HG03521 (cell line): ENCODE data around the gene CSPG4.
"Not testable (repeated sequence)": the region's sequence is repeated elsewhere in the genome, so short reads cannot be mapped to it uniquely, and the experiment has no call there.

ENCODE experiments used
- ATAC-seq: cut with Tn5 transposase; IDR thresholded peaks from one replicate; pipeline ENCODE4 v1.9.1; 2021; ENCODE audit warnings: mild to moderate bottlenecking, moderate library complexity; ENCODE audit not compliant: unreplicated experiment

The CSPG4 gene

DNA sequence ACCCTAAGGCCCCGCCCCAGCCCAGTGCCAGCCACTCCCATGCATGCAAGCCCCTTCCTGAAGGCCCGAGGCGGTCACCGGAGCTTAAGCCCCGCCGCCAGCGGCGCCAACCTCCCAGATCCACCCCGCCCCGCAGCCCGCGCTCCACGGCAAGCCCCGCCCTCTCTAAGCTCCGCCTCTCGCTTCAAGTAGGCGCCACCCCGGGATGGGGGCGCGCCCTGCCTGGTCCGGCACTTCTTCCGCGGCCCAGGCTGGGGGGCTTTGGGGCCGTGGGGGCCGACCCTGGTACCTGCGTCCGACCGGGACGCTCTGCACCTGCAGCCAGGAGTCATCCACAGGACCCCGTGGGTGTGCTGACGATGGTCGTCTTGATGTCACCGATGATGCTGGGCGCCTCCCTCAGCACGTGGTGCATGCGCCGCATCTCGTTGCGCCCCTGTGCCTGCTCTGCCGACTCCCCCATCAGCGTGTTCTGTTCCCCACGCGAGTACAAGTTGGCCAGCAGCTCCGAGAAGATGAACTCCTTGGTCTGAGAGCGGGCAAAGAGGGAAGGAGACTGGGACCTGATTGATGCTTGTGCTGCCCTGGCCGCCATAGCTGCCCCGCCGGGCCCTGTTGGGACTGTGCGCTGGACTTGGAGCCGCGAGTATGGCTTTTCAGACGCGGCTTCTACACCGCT is 26.1 kb upstream of the CSPG4 start:
- peak; percentile 95 for ATAC-seq

DNA sequence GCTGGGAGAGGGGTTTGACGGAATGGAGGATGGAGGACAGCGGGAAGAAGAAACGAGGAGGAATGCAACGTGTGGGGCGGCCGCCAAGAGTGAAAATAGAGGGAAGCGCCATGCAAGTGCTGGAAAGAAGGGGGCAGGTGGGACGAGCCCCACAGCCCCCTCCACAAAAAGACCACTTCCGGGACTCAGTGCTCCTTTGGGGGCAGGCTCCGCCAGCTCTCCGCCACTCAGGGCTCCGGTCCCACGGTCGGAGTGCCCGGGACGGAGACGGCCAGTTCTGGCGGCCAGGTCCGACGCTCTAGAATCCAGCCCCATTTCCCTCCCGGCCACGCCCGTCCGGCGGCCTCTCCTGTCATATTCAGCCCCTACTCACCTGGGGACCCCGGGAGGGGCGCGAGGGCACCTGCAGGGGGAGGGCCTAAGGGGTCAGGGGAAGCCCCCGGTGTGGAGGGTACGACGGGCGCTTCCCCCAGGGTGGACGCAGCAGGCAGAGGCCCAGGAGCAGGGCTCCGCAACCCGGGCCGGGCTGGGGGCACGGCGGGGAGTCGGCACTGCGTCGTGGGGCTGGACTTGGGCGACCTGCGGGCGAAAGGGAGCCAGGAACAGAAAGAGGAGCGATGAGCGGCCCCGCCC is 25.5 kb upstream of the CSPG4 start:
- ATAC-seq, result peak; percentile 7

DNA sequence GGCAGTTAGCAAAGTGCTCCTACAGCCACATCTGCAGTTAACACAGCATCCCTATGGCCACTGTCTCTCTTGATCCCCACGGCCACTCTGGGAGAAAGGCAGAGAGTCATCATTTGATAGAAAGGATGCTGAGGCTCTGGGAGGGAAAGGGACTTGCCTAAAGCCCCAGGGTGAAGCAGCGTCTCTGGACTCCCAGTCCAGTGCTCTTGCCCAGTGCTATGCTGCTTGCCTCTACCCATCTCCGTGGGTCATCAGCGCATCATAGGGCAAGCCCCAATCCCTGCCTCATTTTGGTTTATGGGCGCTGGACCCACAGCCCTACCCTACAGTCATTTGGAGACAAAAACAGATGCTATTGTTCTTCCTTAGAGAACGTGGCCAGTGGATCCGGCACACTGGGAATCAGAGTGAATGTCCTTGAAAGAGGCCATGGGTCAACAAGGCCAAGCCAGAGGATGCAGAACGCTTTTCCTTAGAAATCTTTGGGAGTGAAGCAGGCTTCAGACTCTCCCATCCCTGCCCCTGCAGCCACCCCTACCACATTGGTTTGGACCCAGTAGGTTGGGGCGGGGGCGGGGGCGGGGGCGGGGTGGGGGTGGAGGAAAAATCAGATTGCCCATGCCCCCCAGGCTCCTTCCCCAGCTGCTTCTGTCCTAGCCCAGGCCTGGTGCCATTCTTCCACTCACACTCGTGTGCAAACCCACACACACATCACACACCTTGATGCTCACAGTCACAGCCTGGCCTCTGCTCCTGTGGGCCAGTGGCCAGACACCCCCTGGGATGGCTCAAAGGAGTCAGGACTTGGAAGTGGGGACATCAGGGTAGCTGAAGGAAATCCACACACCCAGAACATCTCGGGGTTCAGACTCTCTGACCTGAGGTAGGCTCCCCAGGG is 24.7 kb upstream of the CSPG4 start:
- not testable (repeated sequence) for ATAC-seq

DNA sequence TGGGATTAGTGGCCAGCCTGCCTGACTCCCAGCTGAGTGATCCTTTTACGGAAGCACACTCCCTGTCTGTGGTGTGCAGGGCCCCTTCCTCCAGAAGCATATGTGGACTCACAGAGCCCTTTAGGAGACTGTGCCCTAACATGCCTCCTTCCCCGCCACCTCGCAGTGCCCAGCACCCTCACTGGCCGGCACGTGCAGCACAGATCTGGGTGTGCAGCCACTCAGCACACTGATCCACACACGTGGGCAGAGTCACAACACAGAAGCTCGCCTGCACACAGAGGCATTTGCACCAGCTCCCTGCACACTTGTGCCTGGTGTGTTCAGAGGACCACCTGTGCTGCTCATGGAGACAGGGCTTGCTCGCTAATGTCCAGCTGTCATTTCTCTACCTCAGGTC is 23.6 kb upstream of the CSPG4 start:
- no peak for ATAC-seq

DNA sequence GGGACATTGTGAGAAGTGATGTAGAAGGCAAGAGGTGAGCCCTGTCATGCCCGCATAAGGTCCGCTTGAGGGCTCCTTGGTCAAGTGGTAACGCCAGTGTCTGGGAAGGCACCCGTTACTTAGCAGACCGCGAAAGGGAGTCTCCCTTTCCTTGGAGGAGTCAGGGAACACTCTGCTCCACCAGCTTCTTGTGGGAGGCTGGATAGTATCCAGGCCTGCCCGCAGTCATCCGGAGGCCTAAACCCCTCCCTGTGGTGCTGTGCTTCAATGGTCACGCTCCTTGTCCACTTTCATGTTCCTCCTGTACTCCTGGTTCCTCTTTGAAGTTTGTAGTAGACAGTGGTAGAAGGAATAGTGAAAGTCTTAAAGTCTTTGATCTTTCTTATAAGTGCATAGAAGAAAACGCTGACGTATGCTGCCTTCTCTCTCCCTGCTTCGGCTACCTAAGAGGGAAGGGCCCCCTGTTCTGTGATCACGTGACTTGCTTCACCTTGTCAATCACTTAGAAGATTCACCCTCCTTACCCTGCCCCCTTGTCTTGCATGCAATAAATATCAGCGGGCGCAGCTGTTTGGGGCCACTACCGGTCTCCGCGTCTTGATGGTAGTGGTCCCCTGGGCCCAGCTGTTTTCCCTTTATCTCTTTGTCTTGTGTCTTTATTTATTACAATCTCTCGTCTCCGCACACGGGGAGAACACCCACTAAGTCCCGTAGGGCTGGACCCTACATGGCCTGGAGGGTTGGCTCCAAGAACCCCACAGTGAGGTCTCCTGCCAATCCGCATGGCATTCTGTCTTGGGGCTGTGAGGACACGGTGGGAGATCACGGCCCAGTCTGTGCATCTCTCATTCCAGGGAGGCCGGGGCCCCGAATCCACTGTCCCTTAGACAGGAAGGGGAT is 22.5 kb upstream of the CSPG4 start:
- ATAC-seq, result not testable (repeated sequence)

DNA sequence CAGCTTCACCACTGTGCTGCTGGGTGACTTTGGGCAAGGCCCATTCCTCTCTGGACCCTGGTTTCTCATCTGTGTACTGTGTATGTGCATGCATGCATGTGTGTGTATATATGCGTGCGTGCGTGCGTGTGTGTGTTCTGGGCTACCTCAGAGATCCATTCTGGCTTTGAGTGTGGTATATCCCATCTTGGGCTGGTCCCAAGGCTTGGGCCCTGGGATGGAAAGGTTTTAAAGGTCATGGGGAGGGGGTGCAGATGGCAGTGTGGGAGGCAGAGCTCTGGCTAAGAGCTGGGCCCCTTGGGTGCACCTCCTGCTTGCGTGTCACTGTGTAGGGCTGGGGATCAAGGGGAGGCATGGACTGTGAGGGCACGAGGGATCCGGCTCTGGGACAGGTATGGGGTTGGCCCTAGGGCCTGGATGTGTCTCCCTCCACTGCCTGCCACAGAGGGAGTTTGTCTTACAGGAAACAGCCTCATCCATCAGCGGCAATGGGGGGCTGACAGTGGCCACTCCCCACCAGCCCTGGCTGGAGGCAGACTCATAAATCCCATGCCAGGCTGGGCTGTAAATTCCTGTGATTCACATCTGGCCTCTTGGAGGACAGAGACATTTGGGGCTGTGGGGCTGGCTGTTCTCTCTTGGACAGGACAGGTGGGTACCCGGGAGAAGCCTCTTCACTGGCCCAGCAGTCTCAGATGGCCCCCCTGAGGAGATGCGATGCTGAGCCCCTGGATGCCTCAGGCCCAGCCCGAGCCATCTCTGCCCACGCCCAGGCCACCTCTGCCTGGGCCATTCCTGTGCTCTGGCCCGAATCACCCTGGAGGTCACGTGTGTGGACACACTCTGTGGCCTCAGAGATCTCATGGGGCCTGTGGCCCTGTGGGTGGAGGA is 21.4 kb upstream of the CSPG4 start:
- no peak for ATAC-seq

DNA sequence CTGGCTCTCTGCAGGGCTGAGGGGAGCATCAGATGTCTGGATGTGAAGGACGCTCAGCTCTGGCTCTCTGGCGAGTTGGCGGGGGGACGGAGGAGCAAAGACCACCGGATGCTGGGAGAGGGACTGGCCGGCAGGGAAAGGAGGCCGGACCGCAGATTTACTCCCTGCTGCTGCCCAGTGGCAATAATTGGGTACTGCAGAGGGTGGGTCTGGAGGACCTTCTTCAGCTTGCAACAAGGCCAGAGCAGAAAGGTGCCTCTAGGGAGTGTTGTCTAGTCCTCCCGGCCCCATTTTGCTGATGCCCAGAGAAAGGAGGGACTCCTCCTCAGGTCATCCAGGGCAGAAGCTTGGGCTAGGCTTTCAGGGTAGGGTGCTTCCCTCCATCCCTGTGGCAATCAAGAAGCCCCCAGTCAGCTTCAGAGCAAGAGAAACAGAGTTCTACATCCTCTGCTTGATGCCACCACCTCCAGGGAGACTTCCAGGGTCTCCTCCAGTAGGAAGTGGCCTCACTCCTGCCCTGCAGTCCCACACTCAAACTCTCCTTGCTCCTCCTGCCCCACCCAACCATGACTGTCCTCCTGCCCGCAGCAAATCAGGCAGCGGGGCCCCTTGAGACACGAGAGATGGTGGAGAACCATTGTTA is 20.3 kb upstream of the CSPG4 start:
- ATAC-seq, result no peak

DNA sequence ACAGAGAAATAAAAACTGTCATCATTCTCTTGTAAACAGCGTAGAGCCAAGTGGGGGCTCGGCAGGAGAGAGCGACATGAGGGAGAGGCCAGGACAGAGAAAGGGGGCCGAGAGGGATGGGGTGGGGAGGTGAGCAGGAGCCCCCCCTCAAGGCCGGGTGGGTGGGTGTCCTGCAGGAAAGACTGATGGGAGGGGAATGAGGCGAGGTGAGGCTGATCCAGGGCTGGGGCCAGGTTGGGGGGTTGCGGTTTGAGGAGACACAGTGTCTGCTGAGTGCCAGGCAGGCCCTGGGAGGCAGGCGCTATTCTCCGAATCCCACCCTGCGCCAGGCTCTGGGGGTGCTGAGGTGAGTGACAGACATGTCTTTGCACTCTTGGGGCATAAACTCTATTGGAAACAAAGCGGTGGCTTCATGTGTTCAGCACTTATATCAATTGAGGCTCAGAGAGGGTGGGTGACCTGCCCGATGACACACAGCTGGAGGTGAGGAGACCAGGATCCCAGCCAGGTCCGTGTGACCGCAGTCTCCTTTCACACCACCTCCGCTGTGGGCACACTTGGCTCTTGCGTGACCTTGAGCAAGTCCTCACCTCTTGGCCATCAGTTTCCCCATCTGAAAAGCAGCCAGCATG is 19.6 kb upstream of the CSPG4 start:
- no peak for ATAC-seq

DNA sequence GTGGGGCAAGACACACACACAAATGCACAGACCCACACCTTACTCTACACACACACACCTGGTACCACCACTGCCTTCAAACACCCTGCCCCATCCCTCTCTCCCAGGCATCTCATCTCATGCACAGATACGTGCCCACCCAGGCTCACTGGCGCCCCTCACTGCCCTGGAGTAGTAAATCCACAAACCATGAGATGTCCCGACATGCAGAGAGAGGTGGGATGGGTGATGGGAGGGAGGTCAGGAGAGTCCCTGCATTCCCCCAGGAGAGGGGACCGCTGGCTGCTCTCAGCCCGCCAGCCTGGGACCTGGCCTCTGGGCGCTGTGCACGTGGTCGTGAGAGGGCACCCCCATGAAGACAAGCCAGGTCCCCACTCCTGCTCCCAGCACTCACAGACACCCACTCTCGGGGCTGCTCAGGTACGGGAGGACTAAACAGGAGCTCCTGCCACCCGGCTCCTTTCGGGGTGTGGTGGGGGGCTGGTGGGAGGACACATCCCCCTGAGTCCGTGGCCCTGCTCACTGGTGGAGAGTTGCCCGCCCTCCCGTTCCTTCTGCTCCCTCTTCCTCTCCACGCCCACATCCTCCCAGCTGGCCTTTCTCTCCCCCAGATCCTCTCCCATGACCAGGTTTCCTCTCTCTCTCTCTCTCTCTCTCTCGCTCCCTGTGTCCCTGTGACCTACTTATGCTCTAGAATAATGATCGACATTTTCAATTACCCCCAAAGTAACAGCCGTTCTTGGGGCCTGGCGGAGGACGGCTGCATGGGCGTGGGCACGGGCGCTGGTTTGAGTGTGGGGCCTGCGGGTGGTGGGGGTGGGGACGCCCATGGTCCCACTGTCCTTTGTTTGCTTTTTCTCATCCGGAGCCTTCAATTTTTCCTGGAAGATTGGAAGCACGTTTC is 18.9 kb upstream of the CSPG4 start:
- no peak for ATAC-seq

DNA sequence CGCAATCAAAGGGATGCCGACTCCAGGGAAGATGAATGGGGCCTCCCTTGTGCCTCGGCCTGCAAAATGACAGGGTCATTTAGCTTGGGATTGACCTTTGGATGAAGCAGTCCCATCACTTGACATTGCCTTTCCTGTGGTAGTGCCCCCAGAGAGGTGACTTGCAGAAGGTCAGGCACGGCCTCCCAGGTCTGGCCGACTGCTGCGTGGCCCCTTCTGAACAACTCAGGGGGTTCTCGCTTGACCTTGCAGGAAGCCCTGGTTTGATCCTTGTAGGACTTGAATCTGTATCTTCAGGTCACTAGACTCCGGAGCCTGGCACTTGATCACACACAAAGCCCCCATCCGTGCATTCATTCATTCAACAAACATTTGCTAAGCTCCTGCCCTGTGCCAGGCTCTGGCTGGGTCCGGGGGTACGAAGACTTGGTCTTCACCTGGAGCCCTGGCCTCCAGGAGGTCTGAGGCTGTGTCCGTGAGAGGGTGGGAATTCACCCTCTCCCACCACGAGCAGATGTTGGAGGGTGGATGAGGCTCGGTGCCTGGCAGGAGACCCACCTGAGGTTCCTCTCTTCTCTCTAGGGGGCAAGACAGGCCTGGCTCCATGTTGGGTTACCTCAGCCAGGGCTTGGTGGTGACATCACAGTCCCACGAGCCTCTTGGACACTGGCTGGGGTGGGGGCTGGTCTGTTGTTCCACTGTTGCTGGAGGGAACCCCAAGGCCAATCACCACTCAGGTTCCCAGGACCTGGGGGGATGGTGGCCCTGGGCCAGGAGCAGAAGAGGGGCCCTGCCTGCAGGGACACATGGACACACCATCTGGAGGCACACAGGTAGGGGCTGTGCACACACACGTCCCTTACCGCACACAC is 18.0 kb upstream of the CSPG4 start:
- ATAC-seq, result not testable (repeated sequence)

DNA sequence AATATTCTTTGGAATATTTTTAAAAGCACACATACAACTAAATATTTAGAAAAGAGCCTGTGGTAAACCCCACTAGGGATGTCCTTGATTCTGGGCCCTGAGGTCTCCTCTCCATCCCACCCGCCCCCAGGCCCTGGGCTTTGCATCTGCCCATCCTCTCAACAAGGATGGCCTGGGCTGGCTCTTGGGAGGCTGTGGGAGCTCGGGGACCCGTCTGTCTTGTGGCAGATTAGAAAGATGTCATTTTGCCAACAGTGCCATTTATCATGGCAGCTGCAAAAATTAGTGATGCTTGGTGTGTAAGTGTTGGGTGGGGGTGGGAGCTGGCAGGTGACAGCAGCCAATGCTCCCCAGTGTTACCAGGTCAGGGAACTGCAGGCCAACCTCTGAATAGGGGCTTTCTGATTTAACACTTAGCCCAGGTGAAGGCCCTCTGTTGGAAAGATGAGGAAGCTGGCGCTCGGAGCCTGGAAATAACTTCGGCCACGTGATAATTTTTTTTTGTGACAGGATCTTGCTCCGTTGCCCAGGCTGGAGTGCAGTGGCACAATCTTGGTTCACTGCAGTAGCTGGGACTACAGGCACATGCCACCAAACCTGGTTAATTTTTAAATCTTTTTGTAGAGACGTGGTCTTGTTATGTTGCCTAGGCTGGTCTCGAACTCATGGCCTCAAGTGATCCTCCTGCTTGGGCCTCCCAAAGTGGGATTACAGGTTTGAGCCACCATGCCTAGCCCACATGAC is 16.9 kb upstream of the CSPG4 start:
- no peak for ATAC-seq

DNA sequence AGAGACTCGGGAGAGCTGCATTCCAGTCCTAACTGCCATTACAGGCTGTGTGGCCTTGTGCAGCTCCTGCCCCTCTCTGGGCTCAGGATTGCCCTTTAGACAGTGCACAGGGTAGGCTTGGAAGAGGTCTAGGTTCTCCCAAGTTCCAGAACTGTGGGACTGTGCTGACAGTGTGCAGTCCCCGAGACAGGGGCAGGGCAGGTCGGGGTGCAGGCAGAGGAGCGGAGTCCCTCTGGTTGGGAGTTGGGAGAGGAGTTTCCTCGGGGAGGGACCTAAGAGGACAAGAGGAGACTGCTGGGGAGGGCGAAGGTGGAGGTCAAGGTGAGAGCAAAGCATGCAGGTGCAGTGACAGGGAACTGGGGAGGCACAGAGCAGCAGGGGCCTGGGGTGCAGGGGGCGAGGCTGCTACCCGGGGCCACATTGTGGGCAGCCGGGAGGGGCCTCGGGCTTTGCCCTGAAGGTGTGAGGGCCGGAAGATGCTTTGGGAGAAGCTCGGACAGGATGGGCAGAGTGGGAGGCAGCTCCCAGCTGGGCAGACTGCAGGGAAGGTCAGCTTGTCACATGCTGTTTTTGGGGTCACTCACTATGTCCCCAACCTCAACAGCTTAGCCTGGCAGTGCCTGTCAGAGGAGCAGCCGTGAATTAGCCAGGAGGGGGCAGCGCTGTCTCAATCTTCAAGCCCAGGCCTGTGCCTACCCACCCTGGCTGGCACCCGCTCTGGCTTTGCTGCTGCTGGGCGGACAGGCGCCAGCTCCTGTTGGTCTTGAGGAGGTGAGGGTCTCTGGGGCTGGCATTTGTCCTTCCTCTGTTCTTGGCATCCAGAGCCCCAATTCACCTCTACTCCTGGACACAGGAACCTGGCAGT is 15.4 kb upstream of the CSPG4 start:
- no peak for ATAC-seq

DNA sequence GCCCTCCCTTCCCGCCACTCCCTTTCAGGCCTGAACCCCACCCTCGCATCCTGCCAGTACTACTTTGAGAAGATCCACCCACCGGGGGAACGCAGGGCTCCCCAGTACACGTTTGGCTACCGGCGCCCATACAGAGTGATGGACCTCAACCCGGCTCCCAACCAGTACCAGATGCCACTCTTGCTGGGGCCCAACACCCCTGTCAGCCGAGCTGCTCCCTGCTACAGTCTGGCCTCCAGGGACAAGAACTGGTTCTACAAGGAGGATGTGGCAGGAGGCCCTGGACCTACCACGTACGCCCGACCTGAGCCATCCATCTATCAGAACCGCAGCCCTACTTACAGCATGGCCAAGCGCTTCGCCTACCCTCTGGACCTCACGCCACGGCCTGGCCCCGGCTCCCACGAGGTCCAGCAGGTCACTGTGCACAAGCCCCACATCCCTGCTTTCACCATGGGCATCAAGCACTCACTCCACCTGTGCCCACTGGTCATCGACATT is 14.4 kb upstream of the CSPG4 start:
- ATAC-seq, result no peak

DNA sequence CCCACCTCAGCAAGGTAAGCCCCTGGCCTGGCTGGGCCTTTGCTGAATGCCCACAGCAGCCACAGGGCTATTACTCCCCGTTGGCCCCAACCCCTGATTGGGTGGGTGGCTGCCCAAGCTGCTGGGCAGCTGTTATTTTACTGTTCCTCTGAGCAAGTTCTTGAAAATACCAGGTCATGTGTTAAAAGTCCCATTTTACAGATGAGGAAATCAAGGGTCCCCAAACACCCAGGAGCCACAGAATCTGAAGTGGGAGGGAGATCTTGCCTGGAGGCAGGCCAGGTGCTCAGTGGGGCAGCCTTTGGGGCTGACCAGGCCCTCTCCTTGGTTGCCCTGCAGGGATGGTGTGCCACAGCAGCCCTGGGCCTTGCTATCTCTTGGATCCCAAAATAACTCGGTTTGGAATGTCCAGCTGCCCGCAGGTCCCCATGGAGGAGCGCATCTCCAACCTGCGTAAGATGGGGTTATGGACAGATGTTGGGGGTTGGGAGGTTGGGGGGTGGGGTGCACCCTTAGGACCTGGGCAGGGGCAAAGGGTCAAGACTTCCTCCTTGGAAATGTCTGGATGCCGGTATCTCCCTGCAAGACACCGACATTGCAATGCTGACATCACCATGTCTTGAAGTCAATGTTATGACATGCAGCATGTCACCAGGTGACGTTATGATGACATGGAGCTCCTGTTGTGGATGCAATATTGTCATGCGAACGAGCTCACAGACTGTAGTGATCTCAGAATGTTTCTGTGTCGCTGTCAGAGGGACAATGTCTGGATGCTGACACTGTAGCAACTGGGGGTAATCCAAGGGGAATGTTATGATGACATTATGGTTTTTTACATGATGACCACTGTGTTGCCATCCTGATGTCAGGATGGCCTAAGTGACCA is 13.3 kb upstream of the CSPG4 start:
- ATAC-seq, result no peak
